ENCODE data around the gene OR10A6. TPM values are rescaled to one million over a fixed set of nuclear protein-coding genes. Genes with fewer than 3 reads are reported as not detected.

The OR10A6 gene
- total RNA-seq, 1 donor from 2014 or later, result not detected

DNA sequence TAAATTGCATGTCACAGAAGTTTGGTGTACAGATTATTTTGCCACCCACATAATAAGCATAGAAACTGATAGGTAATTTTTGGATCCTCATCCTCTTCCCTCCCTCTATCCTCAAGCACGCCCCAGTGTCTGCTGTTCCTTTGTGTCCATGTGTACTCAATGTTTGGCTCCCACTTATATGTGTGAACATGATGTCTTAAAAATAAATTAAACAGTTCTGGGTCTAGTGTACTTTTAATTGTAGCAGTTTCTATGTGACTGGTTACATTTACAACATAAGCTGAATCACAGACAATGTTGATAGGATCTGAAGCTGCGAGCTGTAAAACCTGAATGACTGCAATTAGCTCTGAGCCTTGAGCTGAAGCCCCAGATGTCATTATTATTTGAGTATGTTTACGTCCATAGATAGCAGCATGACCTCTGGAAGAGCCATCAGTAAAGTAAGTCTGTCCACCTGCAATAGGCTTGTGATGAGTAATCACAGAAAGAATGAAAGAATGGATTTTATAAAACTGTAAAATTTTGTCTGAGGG, 29.7 kb downstream of the OR10A6 start:
- H3K4me3 Mint-ChIP-seq, result no peak overlapping the region
- no peaks in the 10 kb centered on the region for H3K4me1 Mint-ChIP-seq
- POLR2A ChIA-PET, result no interaction called here
- intact Hi-C loops (cut with micrococcal nuclease), result no loop called here
- H3K36me3 Mint-ChIP-seq (ENCODE audit: low read depth), result no peaks in the 10 kb centered on the region
- no peak for TF ChIP-seq CTCF (IDR thresholded peaks at IDR 0.05)
- CTCF ChIA-PET, result no interaction called here
- ATAC-seq (ENCODE audit: low read depth) (no peak), DNase-seq (no peak)
- H3K9me3 Mint-ChIP-seq, result peaks cover 10% of the 10 kb centered on the region
- peaks cover 7% of the 10 kb centered on the region for H3K27me3 Mint-ChIP-seq
- H3K27ac Mint-ChIP-seq, result no peak overlapping the region

DNA sequence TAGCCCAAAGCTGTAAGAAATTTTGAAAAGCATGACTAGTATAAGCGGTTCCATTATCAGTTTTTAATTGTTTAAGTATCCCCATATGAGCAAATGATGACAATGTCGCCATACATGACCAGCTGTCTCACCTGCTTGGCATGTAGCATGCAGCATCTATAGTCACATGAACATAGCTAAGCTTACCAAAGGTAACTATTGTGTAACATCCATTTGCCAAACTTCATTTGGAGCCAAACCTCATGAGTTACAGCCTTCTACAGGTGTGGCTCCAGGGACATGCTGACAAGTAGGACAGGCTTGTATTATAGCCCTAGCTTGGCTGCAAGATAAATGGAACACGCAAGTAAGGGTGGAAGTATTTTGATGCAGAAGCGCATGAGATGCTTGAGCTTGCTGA, 30.4 kb downstream of the OR10A6 start:
- ATAC-seq (ENCODE audit: low read depth), result no peak
- no peak overlapping the region for H3K27ac Mint-ChIP-seq
- H3K27me3 Mint-ChIP-seq, result peaks cover 7% of the 10 kb centered on the region
- no peak overlapping the region for H3K4me3 Mint-ChIP-seq
- peaks cover 10% of the 10 kb centered on the region for H3K9me3 Mint-ChIP-seq
- H3K36me3 Mint-ChIP-seq (ENCODE audit: low read depth), result no peaks in the 10 kb centered on the region
- TF ChIP-seq CTCF (IDR thresholded peaks at IDR 0.05), result no peak
- no peaks in the 10 kb centered on the region for H3K4me1 Mint-ChIP-seq
- CTCF ChIA-PET, result no interaction called here
- POLR2A ChIA-PET, result no interaction called here
- no peak for DNase-seq
- intact Hi-C loops (cut with micrococcal nuclease), result no loop called here

DNA sequence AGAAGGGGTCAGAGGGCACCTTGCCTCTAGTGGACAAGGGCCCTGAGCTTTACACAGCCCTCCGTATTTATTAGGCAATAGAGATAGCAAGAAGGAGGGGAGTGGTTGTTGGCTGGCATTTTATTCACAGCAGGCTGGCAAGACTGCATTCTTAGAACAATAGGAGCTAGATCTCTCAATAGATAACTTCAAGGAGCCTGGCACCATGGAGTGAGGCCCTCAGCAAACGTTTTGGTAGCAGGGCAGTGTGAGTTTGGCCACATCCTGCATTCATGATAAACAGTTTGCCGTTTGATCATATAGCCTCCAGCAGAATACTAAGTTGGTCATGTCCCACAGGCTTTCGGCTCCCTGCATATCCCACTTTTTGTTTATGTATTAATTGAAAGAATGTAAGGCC, 31.6 kb downstream of the OR10A6 start:
- Mint-ChIP-seq H3K4me1 (no peaks in the 10 kb centered on the region), H3K27ac (no peak overlapping the region), H3K4me3 (no peak overlapping the region), H3K36me3 (ENCODE audit: low read depth) (no peaks in the 10 kb centered on the region), H3K9me3 (peaks cover 13% of the 10 kb centered on the region), H3K27me3 (peaks cover 5% of the 10 kb centered on the region)
- DNase-seq (no peak), ATAC-seq (ENCODE audit: low read depth) (no peak)
- ChIA-PET POLR2A (no interaction called here), CTCF (no interaction called here)
- intact Hi-C loops (cut with micrococcal nuclease), result no loop called here
- TF ChIP-seq CTCF (IDR thresholded peaks at IDR 0.05), result no peak

DNA sequence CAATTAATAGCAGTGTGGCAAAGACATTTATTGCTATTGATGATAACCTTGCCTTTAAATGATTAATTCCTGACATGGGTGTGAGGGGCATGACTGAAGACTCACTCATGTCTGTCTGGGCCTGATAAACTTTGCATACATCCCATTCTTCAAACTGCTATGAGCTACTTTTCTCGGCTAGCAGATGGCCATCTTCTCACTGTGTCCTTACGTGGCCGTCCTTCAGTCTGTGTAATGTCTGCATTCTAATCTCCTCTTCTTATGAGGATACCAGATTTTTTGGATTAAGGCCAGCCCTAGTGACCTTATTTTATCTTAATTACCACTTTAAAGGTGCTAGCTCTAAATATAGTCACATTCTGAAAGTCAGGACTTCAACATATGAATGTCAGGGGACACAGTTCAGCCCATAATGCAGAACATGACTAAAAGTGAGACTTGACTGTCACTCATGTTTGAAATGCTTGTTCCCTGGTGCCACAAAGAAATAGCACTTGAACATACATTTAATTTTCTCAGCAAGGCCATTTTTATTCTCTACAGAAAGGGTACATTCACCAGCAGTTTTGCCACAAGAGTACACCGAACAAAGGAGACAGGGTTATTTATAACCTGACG, 32.3 kb downstream of the OR10A6 start:
- ChIA-PET POLR2A (no interaction called here), CTCF (no interaction called here)
- H3K36me3 Mint-ChIP-seq (ENCODE audit: low read depth), result no peaks in the 10 kb centered on the region
- peaks cover 5% of the 10 kb centered on the region for H3K27me3 Mint-ChIP-seq
- no peak overlapping the region for H3K4me3 Mint-ChIP-seq
- no peak for TF ChIP-seq CTCF (IDR thresholded peaks at IDR 0.05)
- DNase-seq (no peak), ATAC-seq (ENCODE audit: low read depth) (no peak)
- no peak overlapping the region for H3K27ac Mint-ChIP-seq
- peaks cover 13% of the 10 kb centered on the region for H3K9me3 Mint-ChIP-seq
- intact Hi-C loops (cut with micrococcal nuclease), result no loop called here
- no peaks in the 10 kb centered on the region for H3K4me1 Mint-ChIP-seq

- ChIA-PET POLR2A (interaction anchor here (0.6 kb wide), 1 partner anchor 87 kb away, joined by 4 read pairs; no protein-coding TSS in a partner anchor), CTCF (interaction anchor here (0.7 kb wide), 1 partner anchor 13 kb away, joined by 3 read pairs; no protein-coding TSS in a partner anchor)
- TF ChIP-seq CTCF (IDR thresholded peaks at IDR 0.05), result no peak
- peaks cover 5% of the 10 kb centered on the region for H3K27me3 Mint-ChIP-seq
- ATAC-seq (ENCODE audit: low read depth) (no peak), DNase-seq (no peak)
- no peaks in the 10 kb centered on the region for H3K36me3 Mint-ChIP-seq (ENCODE audit: low read depth)
- no peak overlapping the region for H3K4me3 Mint-ChIP-seq
- peaks cover 13% of the 10 kb centered on the region for H3K9me3 Mint-ChIP-seq
- peaks cover 12% of the 10 kb centered on the region for H3K4me1 Mint-ChIP-seq
- H3K27ac Mint-ChIP-seq, result no peak overlapping the region
- intact Hi-C loops (cut with micrococcal nuclease), result no loop called here
These were observed 34.9 kb downstream of the OR10A6 start for GRCh38 chr11:7896009-7896785.
